Measurements from ENCODE around the gene DIO1. TPM values are rescaled to one million over a fixed set of nuclear protein-coding genes. Genes with fewer than 3 reads are reported as not detected.
A peak's percentile ranks its signal among the peaks of the same experiment; 100 is the strongest.

Gene DIO1
- total RNA-seq, 1 experiment from 2014 or later = not detected

DNA sequence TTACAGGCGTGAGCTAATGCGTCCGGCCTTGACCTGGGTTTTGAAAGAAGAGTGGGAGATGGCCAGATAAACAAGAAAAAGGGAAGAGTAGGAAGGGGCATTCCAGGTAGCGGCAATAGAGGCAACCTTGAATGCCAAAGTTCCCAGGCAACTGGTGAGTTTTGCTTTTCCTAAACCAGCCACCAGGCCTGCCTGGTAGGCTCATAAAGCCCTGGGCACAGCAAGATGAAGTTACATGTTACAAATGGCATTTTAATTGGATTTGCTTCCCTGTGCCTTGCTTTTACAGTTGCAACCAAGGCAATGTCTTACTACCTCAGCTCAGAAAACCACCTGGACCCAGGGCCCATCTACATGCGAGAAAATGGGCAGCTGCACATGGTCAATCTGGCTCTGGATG is 57.7 kb downstream of the DIO1 start:
- intact Hi-C loops (cut with micrococcal nuclease; ENCODE audit: unreplicated experiment) = no loop called here
- no peaks in the 10 kb centered on the region for H3K27me3 ChIP-seq (ENCODE audit: insufficient read depth, low read depth)
- no peak overlapping the region for H3K4me2 ChIP-seq
- no peak overlapping the region for H2AFZ ChIP-seq
- peaks cover 21% of the 10 kb centered on the region for H3K4me1 ChIP-seq (replicated peaks; ENCODE audit: insufficient read depth)
- no peaks in the 10 kb centered on the region for H4K20me1 ChIP-seq (ENCODE audit: insufficient read depth)
- no TSS peak for BruUV-seq (replicated peaks)
- POLR2A ChIA-PET (ENCODE audit: unreplicated experiment) = no interaction called here
- peaks cover 41% of the 10 kb centered on the region for H3F3A ChIP-seq (ENCODE audit: insufficient read depth, low read depth)
- TF ChIP-seq, protein P1, sequence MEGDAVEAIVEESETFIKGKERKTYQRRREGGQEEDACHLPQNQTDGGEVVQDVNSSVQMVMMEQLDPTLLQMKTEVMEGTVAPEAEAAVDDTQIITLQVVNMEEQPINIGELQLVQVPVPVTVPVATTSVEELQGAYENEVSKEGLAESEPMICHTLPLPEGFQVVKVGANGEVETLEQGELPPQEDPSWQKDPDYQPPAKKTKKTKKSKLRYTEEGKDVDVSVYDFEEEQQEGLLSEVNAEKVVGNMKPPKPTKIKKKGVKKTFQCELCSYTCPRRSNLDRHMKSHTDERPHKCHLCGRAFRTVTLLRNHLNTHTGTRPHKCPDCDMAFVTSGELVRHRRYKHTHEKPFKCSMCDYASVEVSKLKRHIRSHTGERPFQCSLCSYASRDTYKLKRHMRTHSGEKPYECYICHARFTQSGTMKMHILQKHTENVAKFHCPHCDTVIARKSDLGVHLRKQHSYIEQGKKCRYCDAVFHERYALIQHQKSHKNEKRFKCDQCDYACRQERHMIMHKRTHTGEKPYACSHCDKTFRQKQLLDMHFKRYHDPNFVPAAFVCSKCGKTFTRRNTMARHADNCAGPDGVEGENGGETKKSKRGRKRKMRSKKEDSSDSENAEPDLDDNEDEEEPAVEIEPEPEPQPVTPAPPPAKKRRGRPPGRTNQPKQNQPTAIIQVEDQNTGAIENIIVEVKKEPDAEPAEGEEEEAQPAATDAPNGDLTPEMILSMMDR (conservative IDR thresholded peaks at IDR 0.05) = no peak
- TF ChIP-seq EZH2 (IDR thresholded peaks at IDR 0.05; ENCODE audit: low read depth) = no peak
- H3K9me3 ChIP-seq (ENCODE audit: insufficient read depth, low read depth) = no peaks in the 10 kb centered on the region
- peaks cover 39% of the 10 kb centered on the region; the same call in 1 of the 2 replicates for H3K36me3 ChIP-seq (ENCODE audit: low read depth)
- no peak overlapping the region for H3K27ac ChIP-seq
- H3K79me2 ChIP-seq (ENCODE audit: low read depth) = peaks cover 53% of the 10 kb centered on the region
- no peak overlapping the region for H3K4me3 ChIP-seq
- H3K9me2 ChIP-seq (ENCODE audit: insufficient read depth) = no peaks in the 10 kb centered on the region
- no peak for DNase-seq
- CTCF ChIA-PET = no interaction called here

DNA sequence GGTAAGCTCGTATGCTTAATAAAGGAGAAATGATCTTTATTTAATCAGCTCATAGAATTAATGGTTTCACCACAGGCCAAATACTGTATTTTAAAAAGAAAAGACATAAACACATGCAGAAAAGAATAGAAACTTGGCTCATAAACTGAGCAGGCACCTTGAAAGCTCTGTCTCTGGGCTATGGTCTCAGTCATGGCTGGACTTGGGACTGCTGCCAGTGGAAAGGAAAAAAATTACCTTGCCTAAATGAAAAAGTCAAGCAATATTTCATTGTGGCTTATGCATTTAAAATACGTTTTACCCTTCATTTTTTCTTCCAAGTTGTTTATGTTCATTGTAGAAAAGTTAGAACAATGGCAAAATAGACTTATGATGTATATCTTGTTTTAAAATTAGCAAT is 60.1 kb downstream of the DIO1 start:
- ChIA-PET CTCF (no interaction called here), POLR2A (ENCODE audit: unreplicated experiment) (no interaction called here)
- Histone ChIP-seq H3K79me2 (ENCODE audit: low read depth) (peaks cover 28% of the 10 kb centered on the region), H3K9me3 (ENCODE audit: insufficient read depth, low read depth) (no peaks in the 10 kb centered on the region), H2AFZ (no peak overlapping the region), H4K20me1 (ENCODE audit: insufficient read depth) (no peaks in the 10 kb centered on the region), H3K27ac (no peak overlapping the region; the same call in 1 of the 2 replicates), H3F3A (ENCODE audit: insufficient read depth, low read depth) (peaks cover 47% of the 10 kb centered on the region), H3K9me2 (ENCODE audit: insufficient read depth) (no peaks in the 10 kb centered on the region), H3K4me1 (replicated peaks; ENCODE audit: insufficient read depth) (peaks cover 26% of the 10 kb centered on the region), H3K4me3 (no peak overlapping the region), H3K27me3 (ENCODE audit: insufficient read depth, low read depth) (no peaks in the 10 kb centered on the region), H3K36me3 (ENCODE audit: low read depth) (peaks cover 29% of the 10 kb centered on the region; the same call in 1 of the 2 replicates), H3K4me2 (no peak overlapping the region)
- intact Hi-C loops (cut with micrococcal nuclease; ENCODE audit: unreplicated experiment) = no loop called here
- BruUV-seq (replicated peaks) = no TSS peak
- TF ChIP-seq, protein P1 (conservative IDR thresholded peaks at IDR 0.05) = no peak
- no peak for TF ChIP-seq EZH2 (IDR thresholded peaks at IDR 0.05; ENCODE audit: low read depth)
- no peak for DNase-seq

DNA sequence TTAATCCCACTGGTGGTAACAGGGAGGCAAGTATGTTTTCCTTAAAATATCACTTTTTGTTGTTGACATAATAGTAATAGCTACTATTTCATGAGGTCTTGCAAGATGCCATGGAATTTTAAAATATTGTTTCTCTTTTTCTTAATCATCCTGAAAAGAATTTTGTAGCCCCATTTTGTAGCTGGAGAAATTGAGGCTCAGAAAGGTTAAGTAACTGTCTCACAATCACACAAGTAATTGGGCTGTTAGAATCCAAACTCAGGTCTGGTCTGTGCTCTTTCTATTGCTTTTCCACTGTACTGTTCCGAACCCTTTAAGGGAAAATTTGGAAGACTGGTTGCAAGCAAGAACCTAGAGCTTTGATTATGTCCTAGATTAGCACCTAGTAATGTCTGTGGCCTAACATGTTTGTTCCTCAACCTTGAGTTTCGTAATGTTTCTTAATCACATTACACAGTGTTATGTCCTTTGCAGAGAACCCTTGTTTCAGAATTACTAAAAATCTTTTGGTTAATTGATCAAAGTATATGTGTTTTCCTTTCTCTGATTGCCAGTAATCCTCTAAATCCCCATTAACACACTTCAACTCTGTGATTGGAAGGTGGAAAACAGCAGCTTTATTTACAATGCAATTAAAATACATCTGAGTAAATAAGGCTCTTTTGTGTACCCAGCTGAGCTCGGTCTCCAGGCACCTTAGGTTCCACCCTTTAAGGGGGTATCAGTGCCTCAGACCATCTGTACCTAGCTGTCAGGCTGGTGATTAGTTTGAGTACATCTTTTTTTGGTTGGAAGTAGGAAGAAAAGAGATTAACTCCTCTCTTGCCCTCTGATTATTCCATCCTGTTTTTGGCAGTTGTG is 62.6 kb downstream of the DIO1 start:
- Histone ChIP-seq H3K4me2 (peak overlapping the region; percentile 60), H3F3A (ENCODE audit: insufficient read depth, low read depth) (peaks cover 42% of the 10 kb centered on the region), H3K79me2 (ENCODE audit: low read depth) (peaks cover 13% of the 10 kb centered on the region; the same call in 1 of the 2 replicates), H3K36me3 (ENCODE audit: low read depth) (peaks cover 37% of the 10 kb centered on the region), H3K9me2 (ENCODE audit: insufficient read depth) (no peaks in the 10 kb centered on the region), H3K27ac (peak overlapping the region; percentile 88), H3K27me3 (ENCODE audit: insufficient read depth, low read depth) (no peaks in the 10 kb centered on the region), H3K4me3 (peak overlapping the region; percentile 13; the same call in 1 of the 2 replicates), H3K4me1 (replicated peaks; ENCODE audit: insufficient read depth) (peaks cover 26% of the 10 kb centered on the region), H2AFZ (peak overlapping the region; percentile 56; the same call in 1 of the 2 replicates), H4K20me1 (ENCODE audit: insufficient read depth) (0 out of 2 replicates have a peak, but pooled peaks cover 3% of the 10 kb centered on the region), H3K9me3 (ENCODE audit: insufficient read depth, low read depth) (no peaks in the 10 kb centered on the region)
- intact Hi-C loops (cut with micrococcal nuclease; ENCODE audit: unreplicated experiment) = loop anchor here (1.0 to 5.0 kb wide), 3 partner anchors 11 to 68 kb away; partner anchors contain the start of genes IFT25, LDLRAD1 and YIPF1
- BruUV-seq (replicated peaks) = TSS peak; percentile 92
- TF ChIP-seq, protein P1 (conservative IDR thresholded peaks at IDR 0.05) = no peak
- no peak for TF ChIP-seq EZH2 (IDR thresholded peaks at IDR 0.05; ENCODE audit: low read depth)
- DNase-seq = peak; percentile 10 to 44
- ChIA-PET CTCF (interaction anchor here (0.7 to 0.8 kb wide), 2 partner anchors 11 to 77 kb away, joined by 3 read pairs; partner anchors contain the start of gene IFT25), POLR2A (ENCODE audit: unreplicated experiment) (interaction anchor here (0.5 to 0.6 kb wide), 3 partner anchors 34 to 93 kb away, joined by 3 to 9 read pairs (median 4); no protein-coding TSS in a partner anchor)
